ENCODE measurements around the gene SDHC.

DNA sequence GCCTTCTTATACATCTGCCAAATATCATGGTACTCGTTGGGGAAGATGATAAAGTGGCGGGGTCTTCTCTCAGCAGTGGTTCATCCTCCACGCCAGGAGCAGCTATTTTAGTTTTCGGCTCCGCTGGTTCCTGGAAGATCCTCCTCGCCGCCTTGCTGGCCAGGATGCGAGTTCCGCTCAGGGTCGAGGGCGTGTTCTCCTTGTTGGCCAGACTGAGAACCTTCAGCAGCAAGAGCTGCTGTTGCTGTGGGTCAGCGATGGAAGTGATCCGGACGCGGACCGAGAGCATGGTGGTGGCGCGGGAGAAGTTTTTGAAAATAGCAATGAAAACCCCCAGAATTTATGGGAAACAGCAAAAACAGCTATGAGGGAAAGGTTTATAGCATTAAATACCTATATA lies 64.9 kb downstream of the SDHC start:
- TF ChIP-seq, protein P1, sequence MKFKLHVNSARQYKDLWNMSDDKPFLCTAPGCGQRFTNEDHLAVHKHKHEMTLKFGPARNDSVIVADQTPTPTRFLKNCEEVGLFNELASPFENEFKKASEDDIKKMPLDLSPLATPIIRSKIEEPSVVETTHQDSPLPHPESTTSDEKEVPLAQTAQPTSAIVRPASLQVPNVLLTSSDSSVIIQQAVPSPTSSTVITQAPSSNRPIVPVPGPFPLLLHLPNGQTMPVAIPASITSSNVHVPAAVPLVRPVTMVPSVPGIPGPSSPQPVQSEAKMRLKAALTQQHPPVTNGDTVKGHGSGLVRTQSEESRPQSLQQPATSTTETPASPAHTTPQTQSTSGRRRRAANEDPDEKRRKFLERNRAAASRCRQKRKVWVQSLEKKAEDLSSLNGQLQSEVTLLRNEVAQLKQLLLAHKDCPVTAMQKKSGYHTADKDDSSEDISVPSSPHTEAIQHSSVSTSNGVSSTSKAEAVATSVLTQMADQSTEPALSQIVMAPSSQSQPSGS (IDR thresholded peaks at IDR 0.05; ENCODE audit: low read length), result no peak
- TF ChIP-seq, protein P2, sequence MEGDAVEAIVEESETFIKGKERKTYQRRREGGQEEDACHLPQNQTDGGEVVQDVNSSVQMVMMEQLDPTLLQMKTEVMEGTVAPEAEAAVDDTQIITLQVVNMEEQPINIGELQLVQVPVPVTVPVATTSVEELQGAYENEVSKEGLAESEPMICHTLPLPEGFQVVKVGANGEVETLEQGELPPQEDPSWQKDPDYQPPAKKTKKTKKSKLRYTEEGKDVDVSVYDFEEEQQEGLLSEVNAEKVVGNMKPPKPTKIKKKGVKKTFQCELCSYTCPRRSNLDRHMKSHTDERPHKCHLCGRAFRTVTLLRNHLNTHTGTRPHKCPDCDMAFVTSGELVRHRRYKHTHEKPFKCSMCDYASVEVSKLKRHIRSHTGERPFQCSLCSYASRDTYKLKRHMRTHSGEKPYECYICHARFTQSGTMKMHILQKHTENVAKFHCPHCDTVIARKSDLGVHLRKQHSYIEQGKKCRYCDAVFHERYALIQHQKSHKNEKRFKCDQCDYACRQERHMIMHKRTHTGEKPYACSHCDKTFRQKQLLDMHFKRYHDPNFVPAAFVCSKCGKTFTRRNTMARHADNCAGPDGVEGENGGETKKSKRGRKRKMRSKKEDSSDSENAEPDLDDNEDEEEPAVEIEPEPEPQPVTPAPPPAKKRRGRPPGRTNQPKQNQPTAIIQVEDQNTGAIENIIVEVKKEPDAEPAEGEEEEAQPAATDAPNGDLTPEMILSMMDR (IDR thresholded peaks at IDR 0.05; ENCODE audit: control extremely low read depth in 1 of 3, insufficient read depth in 1 of 3, low read depth in 1 of 3, low read length in 3 of 3), result no peak
- TF ChIP-seq ZNF274 (IDR thresholded peaks at IDR 0.05; ENCODE audit: borderline replicate concordance, extremely low read depth, low read length) (no peak), PHF8 (conservative IDR thresholded peaks at IDR 0.05; ENCODE audit: low read depth, low read length) (no peak)
- TF ChIP-seq, protein P3, sequence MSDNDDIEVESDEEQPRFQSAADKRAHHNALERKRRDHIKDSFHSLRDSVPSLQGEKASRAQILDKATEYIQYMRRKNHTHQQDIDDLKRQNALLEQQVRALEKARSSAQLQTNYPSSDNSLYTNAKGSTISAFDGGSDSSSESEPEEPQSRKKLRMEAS (IDR thresholded peaks at IDR 0.05), result no peak

Data from H1 (cell line).